HG03095 (cell line): ENCODE data around the gene TSPY4.
"Not testable (repeated sequence)": the region's sequence is repeated elsewhere in the genome, so short reads cannot be mapped to it uniquely, and the experiment has no call there.

Source experiments
- ATAC-seq: cut with Tn5 transposase; IDR thresholded peaks from one replicate; pipeline ENCODE4 v1.9.1; 2021; ENCODE audit warnings: moderate library complexity; ENCODE audit not compliant: unreplicated experiment

TSPY4 gene

GRCh38 chrY:9337164-9337563 is at the start of gene TSPY4:
TSPY4 (plus strand) TSS chrY:9337464; CDS start chrY:9337510, 46 bp downstream.
- not testable (repeated sequence) for ATAC-seq

GRCh38 chrY:9320996-9321395 is 16.3 kb upstream of the TSPY4 start:
- no peak for ATAC-seq

GRCh38 chrY:9357497-9357896 is 20.2 kb downstream of the TSPY4 start, which contains the start of gene TSPY8:
TSPY8 (plus strand) TSS chrY:9357797; CDS start chrY:9357843, 46 bp downstream.
- not testable (repeated sequence) for ATAC-seq
